Stimulated activated naive CD4-positive, alpha-beta T cell (primary cell): ENCODE measurements around the gene TSPOAP1.

Experiments
- DNase-seq, 6 experiments: peaks; one replicate each; lab custom pipeline; 2025; lab: John Stamatoyannopoulos, UW

Gene TSPOAP1

GRCh38 chr17:58339755-58340404 is 11.3 kb upstream of the TSPOAP1 start:
- DNase-seq, result peak in 2 of 6 experiments; percentile 17 to 47

DNA sequence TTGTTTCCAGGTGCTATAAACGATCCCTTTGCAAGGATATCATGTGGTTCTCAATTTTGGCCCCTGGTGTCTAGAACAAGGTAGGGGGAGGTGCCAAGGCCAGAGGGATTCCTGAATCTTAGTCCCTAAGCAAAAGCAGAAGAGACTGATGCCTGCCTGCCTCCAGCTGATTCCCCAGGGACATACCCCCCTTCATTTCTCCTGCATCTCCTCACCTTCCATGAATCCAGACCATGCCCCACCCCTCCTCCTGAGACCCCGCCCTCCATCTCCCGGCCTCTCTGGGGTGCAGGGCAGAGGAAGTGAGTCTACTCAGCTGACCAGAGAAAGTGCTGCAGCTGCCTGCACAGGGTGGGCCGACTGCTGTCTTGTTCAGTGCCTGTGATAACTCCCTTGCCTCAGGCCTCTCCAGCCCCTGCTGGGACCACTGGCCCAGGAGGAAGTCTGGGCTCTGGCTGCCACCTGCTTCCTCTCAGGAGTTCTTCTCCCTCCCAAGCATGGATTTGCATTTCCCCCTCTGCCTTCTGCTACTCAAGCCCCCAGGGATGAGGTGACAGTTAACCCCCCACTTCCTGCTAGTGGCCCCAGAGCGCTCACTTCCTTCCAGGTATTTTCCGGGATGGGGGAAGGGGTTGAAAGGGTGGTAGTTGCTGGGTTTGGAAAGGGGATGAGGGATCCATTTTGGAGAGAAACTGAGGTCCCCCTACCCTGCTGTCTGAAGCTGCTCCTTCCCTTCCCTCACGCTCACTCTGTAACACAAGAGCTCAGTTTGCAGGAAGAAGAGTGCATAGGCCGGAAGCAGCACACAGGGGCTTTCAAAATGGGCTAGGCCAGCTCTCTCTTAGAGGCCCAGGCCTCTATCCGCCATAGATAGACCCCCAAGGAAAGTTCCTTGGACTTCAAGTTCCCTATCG is 10.5 kb upstream of the TSPOAP1 start:
- peak in 4 of 6 experiments; percentile 18 to 56 (median 31) for DNase-seq

GRCh38 chr17:58338454-58338840 is 9.9 kb upstream of the TSPOAP1 start:
- no peak for DNase-seq

DNA sequence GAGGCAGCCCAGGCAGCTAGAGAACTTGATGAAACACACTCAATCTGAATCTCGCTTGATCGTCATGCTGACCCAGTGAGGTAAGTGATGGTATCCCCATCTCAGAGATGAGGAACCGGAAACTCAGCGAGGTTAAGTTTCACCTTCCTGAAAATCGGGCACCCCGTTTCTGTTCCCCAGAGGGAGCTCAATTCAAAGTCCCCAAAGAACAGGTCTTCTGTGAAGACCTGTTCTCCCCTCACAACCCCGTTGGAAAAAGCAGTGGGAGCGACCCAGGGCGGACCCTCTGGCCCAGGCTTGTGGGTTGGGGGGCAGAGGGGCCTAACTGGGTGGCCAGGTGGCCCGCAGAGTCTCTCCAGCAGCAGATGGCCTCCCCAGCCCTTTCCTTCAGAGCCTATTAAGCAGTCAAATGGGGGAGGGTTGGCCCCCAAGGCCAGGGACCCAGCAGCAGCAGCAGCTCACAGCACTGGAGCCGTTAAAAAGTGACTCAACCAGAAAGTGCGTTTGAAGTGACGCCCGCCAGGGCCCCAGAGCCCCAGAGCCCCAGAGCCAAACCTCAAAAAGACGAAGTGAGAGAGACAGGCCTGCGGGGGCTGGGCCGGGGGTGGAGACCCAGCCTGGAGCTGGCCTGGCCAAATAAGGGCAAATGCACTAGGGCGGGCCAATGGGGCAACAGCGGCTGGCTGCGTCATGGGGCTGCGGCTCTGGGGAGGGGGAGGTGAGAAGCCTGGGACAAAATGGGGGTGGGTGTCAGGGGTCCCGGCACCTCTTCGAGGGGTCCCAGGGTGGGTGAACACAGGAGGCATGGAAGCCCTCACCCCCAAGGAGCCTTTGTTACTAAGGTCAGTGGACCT is 9.2 kb upstream of the TSPOAP1 start:
- peak; percentile 75 to 84 (median 80) for DNase-seq

DNA sequence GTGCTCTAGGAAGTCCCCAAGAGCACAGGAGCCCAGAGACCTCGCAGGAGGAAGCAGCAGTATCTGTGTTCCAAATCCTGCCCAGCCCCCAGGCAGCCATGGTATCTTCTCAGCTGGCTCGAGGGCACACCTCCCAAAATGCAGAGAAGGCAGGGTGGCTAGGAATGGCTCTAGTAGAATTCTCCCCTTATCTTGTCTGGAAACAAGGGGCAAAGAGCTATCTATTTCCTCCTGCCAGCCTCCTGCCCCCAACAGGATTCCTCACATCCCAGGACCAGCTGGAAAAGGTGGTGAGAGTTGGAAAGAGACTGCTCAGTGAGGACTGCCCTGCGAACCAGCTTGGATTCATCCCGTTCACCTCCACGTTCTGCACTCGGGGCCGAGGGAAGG is 8.6 kb upstream of the TSPOAP1 start:
- DNase-seq, result peak; percentile 18 to 47 (median 42)

DNA sequence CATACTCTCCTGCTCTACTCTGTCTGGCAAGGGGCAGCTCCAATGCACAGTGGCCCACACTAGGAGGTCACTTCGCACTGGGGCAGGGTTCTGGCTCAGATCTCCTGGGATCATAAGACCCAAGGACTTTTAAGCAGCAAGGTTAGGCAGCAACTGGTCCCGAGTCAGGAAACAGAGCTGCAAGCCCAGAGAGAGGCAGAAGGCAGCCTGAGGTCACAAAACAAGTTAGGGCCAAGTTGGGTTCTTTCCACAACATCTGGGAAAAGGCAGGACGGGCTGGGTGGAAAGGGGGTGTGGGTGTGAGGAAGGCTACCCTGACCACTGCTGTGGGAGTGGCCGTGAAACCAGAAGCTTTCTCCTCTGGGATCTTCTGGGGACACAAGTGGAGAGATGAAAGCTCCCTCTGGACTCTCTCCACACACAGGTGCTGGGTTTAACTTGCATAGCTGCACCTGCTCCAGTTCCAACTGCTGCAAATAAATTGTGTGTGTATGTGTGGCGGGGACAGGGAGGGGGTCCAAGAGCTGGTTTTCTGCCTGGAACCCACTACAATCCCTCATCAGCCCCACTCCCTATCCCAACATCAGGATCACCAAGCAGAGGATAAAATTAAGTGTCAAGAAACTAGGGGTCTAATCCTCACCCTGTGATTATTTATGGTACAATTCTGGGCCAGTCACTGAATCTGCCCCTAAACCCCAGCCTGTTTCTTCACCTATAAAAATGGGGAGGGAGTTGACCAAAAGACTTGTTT is 8.0 kb upstream of the TSPOAP1 start:
- peak in 2 of 6 experiments; percentile 8 to 44 for DNase-seq

GRCh38 chr17:58335779-58336455 is 7.3 kb upstream of the TSPOAP1 start:
- DNase-seq, result peak; percentile 41 to 81 (median 68)

- peak in 2 of 6 experiments; percentile 19 to 38 for DNase-seq
These were observed 6.6 kb upstream of the TSPOAP1 start for GRCh38 chr17:58335061-58335731.

GRCh38 chr17:58334661-58335060 is 6.1 kb upstream of the TSPOAP1 start:
- DNase-seq, result no peak

DNA sequence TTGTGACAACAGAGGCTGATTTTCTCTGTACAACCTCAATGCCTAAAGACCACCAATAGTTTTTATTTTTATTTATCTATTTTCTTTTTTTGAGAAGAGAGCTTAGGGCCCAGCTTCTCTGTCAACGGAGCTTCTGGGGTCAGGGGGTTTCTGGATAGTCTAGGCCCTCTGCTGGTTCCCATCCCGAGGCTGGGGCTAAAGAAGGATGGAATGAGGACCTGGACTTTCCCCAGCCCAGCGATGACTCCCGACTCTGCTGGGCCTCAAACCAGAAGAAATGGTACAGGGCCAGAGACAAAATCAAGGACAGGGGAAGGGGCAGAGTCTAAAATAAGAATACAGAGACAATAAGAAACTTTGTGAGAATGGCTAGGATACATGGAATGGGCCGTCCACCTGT is 5.7 kb upstream of the TSPOAP1 start:
- DNase-seq, result no peak

GRCh38 chr17:58333736-58334207 is 5.2 kb upstream of the TSPOAP1 start:
- DNase-seq, result no peak

DNA sequence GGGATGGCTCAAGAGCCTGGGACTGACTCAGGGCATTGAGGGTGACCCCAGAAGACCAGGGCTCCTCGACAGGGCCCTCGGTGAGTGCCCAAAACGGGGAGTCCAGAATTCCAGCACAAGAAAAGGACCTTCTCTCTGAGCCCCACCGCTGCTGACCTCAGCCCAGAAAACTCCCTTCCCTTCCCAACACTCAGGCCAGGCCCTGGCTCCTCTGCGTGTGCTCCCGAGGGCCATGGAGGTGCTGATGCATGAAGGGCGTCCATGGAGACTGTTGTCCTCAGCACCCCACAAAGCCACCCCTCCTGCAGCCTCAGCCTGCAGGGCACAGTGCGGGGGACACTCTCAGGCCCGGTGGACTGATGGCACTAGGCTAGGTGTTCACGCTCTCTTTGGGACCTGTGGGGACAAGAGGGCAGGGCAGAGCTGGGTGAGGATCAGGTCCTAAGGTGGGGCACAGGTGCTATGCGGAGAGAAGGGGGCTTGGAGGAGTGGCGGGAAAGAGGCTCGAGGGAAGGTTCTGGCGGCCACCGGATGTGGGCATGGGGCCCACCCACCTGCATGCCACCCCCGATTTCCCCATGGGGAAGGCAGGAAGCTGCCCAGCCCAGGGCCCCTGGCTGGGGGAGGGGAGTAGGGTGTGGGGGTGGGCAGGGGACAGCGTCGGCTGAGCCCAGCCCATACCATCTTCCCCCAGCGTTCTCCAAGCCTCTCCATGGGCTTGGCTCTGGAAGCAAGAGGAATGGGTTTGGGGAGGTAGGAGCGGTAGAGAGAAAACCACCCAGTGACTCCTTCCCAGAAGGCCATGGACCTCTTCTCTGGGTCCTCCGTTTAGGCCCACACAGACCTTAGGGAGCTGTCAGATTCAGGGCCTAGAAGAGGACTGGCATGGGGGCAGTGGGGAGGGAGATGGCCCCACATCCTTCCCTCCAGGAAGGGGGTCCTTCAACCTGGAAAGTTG is 4.5 kb upstream of the TSPOAP1 start:
- DNase-seq, result peak in 3 of 6 experiments; percentile 19 to 42 (median 41)

DNA sequence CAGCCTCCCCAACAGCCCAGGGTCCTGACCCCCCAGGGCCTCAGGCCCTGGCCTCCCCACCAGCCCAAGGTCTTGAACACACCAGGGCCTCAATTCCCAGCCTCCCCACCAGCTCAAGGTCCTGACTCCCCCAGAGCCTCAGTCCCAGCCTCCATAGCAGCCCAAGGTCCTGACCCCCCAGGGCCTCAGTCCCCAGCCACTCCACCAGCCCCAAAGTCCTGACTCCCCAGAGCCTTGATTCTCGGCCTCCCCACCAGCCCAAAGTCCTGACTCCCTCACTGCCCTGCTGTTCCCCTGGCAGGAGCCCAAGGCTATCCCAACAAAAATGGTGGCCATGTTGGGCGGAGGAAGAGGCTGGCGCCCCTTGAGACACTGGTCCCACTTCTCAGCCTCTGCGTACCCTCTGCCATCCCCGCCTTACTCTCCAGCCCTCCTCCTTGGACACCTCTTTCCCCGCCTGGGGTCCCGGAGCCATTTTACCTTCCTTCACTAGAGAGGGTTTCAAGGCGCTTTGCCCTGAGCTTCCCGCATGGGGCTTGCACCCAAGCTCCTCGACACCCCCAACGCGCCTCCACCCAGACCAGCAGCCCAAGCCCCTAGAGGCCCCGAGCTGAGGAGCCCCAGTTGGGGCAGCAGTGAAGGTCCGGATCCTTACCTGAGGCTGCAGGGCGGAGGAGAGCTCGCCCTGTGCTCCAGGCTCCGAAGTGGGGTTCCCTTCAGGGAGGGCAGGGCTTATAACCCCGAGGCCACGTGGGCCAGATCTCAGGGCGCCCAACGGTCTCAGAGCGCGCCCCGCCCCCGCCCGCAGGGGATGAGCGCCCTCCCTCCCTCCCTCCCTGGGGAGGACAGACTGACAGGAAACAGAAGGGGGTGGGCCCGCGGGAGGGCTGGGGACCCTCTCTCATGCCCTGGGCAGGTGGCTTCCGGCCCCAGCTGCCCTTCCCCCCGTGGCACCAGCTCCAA is 3.5 kb upstream of the TSPOAP1 start:
- DNase-seq, result peak; percentile 70 to 84 (median 77)

- DNase-seq, result peak; percentile 47 to 61 (median 50)
These were observed 2.6 kb upstream of the TSPOAP1 start for GRCh38 chr17:58330997-58331814.

DNA sequence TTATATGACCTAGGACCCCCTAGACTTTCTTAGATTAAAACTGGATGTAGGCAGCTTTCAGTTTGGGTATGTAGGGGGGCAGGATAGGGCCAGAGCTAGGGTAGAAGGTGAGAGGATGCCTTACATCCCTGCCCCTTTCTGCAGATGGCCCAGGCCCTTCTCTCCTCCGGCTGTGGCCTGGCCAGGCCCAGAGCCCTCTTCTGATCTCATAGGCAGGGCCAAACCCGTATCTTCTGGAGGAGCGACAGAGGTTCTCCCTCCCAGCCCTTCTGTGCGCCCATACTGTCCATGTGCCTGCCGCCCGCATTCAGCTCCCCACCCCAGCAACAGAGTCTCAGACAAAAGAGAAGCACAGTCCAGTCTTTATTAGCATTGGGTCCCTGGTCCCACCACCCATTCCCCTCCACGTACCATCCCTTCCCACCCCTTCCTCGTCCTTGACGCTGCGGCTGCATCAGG is 2.0 kb upstream of the TSPOAP1 start:
- DNase-seq, result peak in 2 of 6 experiments; percentile 26 to 42

GRCh38 chr17:58329810-58330537 is 1.4 kb upstream of the TSPOAP1 start:
- peak in 4 of 6 experiments; percentile 14 to 43 (median 40) for DNase-seq
